Activated CD8-positive, alpha-beta T cell treated with anti-CD3 and anti-CD28 coated beads for 36 hours (primary cell): Measurements from ENCODE around the gene KRT5. TPM values are rescaled to one million over a fixed set of nuclear protein-coding genes. Genes with fewer than 3 reads are reported as not detected.

Experiments used
- ATAC-seq: fragments of 200-7000 bp; cut with Tn5 transposase; one replicate; pipeline ENCODE4 v1.10.0; 2021; ENCODE audit warnings: mild to moderate bottlenecking, moderate library complexity
- CTCF ChIA-PET: fragments of 350-600 bp; sonication (Branson Sonifier 250); formaldehyde crosslinking; loops from one replicate; lab custom pipeline; 2021; ENCODE audit warnings: antibody characterized with exemption; lab: Charles Lee
- POLR2A ChIA-PET: fragments of 350-600 bp; sonication (Branson Sonifier 250); formaldehyde crosslinking; loops from one replicate; lab custom pipeline; 2021; ENCODE audit warnings: antibody characterized with exemption; lab: Charles Lee
- DNase-seq: peaks from one replicate; pipeline ENCODE4 v3.0.0-alpha.2; 2020
- H3K27ac Mint-ChIP-seq: one replicate; pipeline ENCODE4 v1.8.0; 2021; ENCODE audit warnings: mild to moderate bottlenecking, mixed read lengths
- H3K27me3 Mint-ChIP-seq: one replicate; pipeline ENCODE4 v1.8.0; 2021; ENCODE audit warnings: mixed read lengths
- H3K36me3 Mint-ChIP-seq: one replicate; pipeline ENCODE4 v1.8.0; 2021; ENCODE audit warnings: low read depth, mixed read lengths
- H3K4me1 Mint-ChIP-seq: one replicate; pipeline ENCODE4 v1.8.0; 2021; ENCODE audit warnings: low read depth, mixed read lengths
- H3K4me3 Mint-ChIP-seq: one replicate; pipeline ENCODE4 v1.8.0; 2021; ENCODE audit warnings: mild to moderate bottlenecking, moderate library complexity, mixed read lengths
- H3K9me3 Mint-ChIP-seq: one replicate; pipeline ENCODE4 v1.8.0; 2021; ENCODE audit warnings: mixed read lengths
- intact Hi-C: fragments of 100-400 bp; cut with micrococcal nuclease; formaldehyde crosslinking; loops from one replicate; pipeline ENCODE4 v1.10.0; 2022
- total RNA-seq, 2 experiments: library from RNA; stranded (reverse); gene quantifications; one replicate each; pipeline ENCODE4 v1.2.3, GENCODE V29; 2021
- TF ChIP-seq, protein P1 (sequence below): fragments of 200-600 bp; IDR thresholded peaks from one replicate; pipeline ENCODE4 v1.8.0; 2022; ENCODE audit warnings: antibody characterized with exemption, mild to moderate bottlenecking

KRT5 gene
- total RNA-seq, 2 experiments from 2014 or later, result not detected

GRCh38 chr12:52477651-52478050, 42.5 kb downstream of the KRT5 start:
- ChIA-PET POLR2A (no interaction called here), CTCF (no interaction called here)
- ATAC-seq (no peak), DNase-seq (no peak)
- Mint-ChIP-seq H3K4me3 (no peak overlapping the region), H3K27ac (no peak overlapping the region), H3K27me3 (peaks cover 2% of the 10 kb centered on the region), H3K4me1 (no peaks in the 10 kb centered on the region), H3K36me3 (no peaks in the 10 kb centered on the region), H3K9me3 (peaks cover 1% of the 10 kb centered on the region)
- intact Hi-C loops, result no loop called here
- TF ChIP-seq, protein P1, sequence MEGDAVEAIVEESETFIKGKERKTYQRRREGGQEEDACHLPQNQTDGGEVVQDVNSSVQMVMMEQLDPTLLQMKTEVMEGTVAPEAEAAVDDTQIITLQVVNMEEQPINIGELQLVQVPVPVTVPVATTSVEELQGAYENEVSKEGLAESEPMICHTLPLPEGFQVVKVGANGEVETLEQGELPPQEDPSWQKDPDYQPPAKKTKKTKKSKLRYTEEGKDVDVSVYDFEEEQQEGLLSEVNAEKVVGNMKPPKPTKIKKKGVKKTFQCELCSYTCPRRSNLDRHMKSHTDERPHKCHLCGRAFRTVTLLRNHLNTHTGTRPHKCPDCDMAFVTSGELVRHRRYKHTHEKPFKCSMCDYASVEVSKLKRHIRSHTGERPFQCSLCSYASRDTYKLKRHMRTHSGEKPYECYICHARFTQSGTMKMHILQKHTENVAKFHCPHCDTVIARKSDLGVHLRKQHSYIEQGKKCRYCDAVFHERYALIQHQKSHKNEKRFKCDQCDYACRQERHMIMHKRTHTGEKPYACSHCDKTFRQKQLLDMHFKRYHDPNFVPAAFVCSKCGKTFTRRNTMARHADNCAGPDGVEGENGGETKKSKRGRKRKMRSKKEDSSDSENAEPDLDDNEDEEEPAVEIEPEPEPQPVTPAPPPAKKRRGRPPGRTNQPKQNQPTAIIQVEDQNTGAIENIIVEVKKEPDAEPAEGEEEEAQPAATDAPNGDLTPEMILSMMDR, result no peak

- ATAC-seq, result no peak
- Mint-ChIP-seq H3K27me3 (peaks cover 7% of the 10 kb centered on the region), H3K4me3 (no peak overlapping the region), H3K36me3 (no peaks in the 10 kb centered on the region), H3K27ac (no peak overlapping the region), H3K4me1 (no peaks in the 10 kb centered on the region), H3K9me3 (no peaks in the 10 kb centered on the region)
- CTCF ChIA-PET, result no interaction called here
- intact Hi-C loops, result no loop called here
- DNase-seq, result no peak
- POLR2A ChIA-PET, result no interaction called here
- TF ChIP-seq, protein P1, result no peak
Observed at GRCh38 chr12:52474212-52474611, 46.0 kb downstream of the KRT5 start.

DNA sequence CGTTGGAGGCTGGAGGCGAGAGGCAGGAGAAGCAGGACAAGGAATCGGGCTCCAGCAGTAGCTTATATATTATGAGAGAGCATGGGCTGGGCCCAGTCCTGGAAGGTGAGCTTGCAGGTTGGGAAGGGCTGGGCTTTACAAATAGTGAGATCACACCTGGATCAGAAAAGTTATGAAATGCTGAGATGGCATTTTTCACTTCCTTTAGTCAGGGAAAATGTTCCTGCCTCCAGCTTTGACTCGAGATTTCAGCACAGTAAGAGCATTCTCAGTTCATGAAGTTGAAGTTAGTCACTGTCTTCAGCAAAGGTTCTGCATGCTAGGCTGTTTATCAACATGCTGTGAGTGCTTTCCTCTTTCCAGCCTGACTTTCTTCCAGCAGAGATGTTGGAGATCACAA, 46.4 kb downstream of the KRT5 start, which contains the start of gene KRT6C:
KRT6C (minus strand) TSS at position 38 of the 400 bp plus-strand sequence. CDS start 68 bp downstream, outside the sequence.
- ChIA-PET CTCF (no interaction called here), POLR2A (no interaction called here)
- TF ChIP-seq, protein P1, result no peak
- ATAC-seq (no peak), DNase-seq (no peak)
- H3K36me3 Mint-ChIP-seq, result no peaks in the 10 kb centered on the region
- intact Hi-C loops, result no loop called here
- H3K4me1 Mint-ChIP-seq, result no peaks in the 10 kb centered on the region
- H3K27me3 Mint-ChIP-seq, result peaks cover 7% of the 10 kb centered on the region
- H3K4me3 Mint-ChIP-seq, result no peak within 1 kb of the TSS
- H3K27ac Mint-ChIP-seq, result no peak within 1 kb of the TSS
- no peaks in the 10 kb centered on the region for H3K9me3 Mint-ChIP-seq

GRCh38 chr12:52469853-52470252, 50.3 kb downstream of the KRT5 start:
- H3K4me1 Mint-ChIP-seq, result no peaks in the 10 kb centered on the region
- no peak overlapping the region for H3K4me3 Mint-ChIP-seq
- CTCF ChIA-PET, result no interaction called here
- no peak overlapping the region for H3K27ac Mint-ChIP-seq
- DNase-seq (no peak), ATAC-seq (no peak)
- no peaks in the 10 kb centered on the region for H3K9me3 Mint-ChIP-seq
- no peaks in the 10 kb centered on the region for H3K36me3 Mint-ChIP-seq
- intact Hi-C loops, result no loop called here
- POLR2A ChIA-PET, result no interaction called here
- TF ChIP-seq, protein P1, result no peak
- peaks cover 9% of the 10 kb centered on the region for H3K27me3 Mint-ChIP-seq

DNA sequence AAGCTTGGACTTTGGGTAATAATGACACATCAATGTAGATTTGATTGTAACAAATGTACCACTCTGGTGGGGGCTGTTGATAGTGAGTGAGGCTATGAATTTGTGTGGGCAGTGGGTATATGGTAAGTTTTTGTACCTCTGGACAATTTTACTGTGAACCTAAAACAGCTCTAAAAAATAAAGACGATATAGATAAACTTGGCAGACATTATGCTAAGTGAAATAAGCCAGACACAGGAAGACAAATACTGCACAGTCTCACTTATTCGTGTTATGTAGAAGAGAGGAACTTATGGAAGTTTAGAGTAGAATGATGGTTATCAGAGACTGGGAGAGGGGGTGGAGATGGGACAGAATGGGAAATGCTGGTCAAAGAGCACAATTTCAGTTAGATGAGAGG, 55.3 kb downstream of the KRT5 start:
- DNase-seq, result no peak
- Mint-ChIP-seq H3K4me1 (no peaks in the 10 kb centered on the region), H3K36me3 (no peaks in the 10 kb centered on the region), H3K4me3 (no peak overlapping the region), H3K9me3 (no peaks in the 10 kb centered on the region), H3K27me3 (peaks cover 12% of the 10 kb centered on the region), H3K27ac (no peak overlapping the region)
- intact Hi-C loops, result no loop called here
- TF ChIP-seq, protein P1, result no peak
- ChIA-PET CTCF (no interaction called here), POLR2A (no interaction called here)
- no peak for ATAC-seq

Other genes with a start within 250 kb of the KRT5 start
- gene KRT86, start 245.7 kb downstream of the KRT5 start, total RNA-seq, result not detected
- gene KRT81, start 228.9 kb downstream of the KRT5 start, total RNA-seq, result not detected
- not detected for gene KRT83, start 199.0 kb downstream of the KRT5 start, total RNA-seq
- gene KRT85, start 152.9 kb downstream of the KRT5 start, total RNA-seq, result not detected
- gene KRT84, start 134.7 kb downstream of the KRT5 start, total RNA-seq, result not detected
- gene KRT82, start 114.1 kb downstream of the KRT5 start, total RNA-seq, result not detected
- not detected for gene KRT75, start 86.0 kb downstream of the KRT5 start, total RNA-seq
- gene KRT6B, start 68.2 kb downstream of the KRT5 start, total RNA-seq, result not detected
- gene KRT6C, start 46.6 kb downstream of the KRT5 start, total RNA-seq, result not detected
- not detected for gene KRT6A, start 27.1 kb downstream of the KRT5 start, total RNA-seq
- gene KRT71, start 32.8 kb upstream of the KRT5 start, total RNA-seq, result not detected
- not detected for gene KRT74, start 53.4 kb upstream of the KRT5 start, total RNA-seq
- under 1 TPM; 0.16 to 0.32 TPM for gene KRT72, start 81.1 kb upstream of the KRT5 start, total RNA-seq
- under 1 TPM in 1 of 2 experiments, not detected in 1; 0.20 TPM for gene KRT73, start 98.2 kb upstream of the KRT5 start, total RNA-seq
- not detected for gene KRT2, start 131.8 kb upstream of the KRT5 start, total RNA-seq
- not detected for gene KRT1, start 160.0 kb upstream of the KRT5 start, total RNA-seq
- gene KRT77, start 183.1 kb upstream of the KRT5 start, total RNA-seq, result not detected